Right forelimb (tissue), 1 donor: ENCODE measurements around the gene POMC.
"Not testable (repeated sequence)": the region's sequence is repeated elsewhere in the genome, so short reads cannot be mapped to it uniquely, and the experiment has no call there.

ENCODE experiments used
- DNase-seq: peaks from one replicate; pipeline ENCODE4 v3.0.0-alpha.2; 2018

POMC gene

DNA sequence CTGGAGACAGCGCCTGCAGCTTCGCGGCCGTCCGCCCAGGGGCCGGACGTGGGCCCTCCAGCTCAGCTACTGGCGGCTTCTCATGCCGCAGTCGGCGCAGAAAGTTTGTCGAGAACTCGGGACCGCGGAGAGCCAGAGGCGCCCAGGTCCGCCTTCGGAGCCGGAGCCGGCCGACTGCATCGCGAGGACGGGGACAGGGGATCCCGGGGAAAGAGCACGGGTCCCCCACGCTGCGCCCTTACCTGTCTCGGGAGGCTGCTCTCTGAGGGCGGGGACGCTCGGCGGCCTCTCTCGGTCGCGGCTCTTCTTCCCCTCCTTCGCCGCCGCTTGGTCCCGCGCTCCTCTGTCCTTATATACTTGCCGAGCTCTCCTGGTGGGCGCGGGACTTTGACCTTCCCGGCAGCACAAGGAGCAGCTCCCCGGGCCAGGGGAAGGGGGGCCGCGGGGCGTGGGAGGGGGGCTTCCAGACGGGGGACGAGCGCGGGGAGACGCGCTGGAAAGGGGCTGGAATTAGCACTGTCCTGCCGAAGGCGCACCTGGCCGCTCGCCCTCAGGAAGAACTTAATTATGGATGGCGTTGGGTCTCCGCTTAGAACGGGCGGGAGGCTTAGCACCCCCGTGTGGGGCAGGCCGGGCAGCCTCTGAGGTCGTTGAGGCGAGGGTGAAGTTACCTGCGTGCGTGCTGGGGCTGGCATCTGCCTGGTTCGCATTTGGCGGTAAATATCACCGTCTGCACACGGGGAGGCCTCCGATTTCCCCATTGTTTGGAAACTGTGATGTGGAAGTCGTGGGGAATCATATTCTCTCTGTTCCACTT lies at the start of gene POMC:
Gene POMC, minus strand, starts transcription at position 325 of the 817 bp plus-strand sequence. CDS start 3,808 bp downstream, outside the sequence.
- peak; percentile 55 for DNase-seq

DNA sequence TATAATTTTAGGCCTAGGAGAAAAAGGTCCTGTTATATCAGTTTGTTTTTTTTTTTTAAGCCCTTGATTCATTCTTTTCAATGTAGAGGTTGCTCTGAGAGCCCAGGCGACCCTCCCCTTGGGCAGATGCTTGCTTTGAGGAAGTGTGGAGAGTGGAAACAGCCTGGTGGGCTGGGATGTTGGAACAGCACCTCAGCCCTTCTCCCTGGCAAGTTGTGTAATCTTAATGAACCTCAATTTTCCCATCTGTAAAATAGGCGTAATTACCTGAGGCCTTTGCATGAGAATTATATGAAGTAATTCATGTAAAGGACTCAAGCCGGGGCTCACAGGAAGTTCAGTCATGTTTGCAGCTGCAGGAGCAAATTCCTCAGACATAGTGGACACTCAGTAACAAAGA lies 49.7 kb upstream of the POMC start:
- DNase-seq = no peak

DNA sequence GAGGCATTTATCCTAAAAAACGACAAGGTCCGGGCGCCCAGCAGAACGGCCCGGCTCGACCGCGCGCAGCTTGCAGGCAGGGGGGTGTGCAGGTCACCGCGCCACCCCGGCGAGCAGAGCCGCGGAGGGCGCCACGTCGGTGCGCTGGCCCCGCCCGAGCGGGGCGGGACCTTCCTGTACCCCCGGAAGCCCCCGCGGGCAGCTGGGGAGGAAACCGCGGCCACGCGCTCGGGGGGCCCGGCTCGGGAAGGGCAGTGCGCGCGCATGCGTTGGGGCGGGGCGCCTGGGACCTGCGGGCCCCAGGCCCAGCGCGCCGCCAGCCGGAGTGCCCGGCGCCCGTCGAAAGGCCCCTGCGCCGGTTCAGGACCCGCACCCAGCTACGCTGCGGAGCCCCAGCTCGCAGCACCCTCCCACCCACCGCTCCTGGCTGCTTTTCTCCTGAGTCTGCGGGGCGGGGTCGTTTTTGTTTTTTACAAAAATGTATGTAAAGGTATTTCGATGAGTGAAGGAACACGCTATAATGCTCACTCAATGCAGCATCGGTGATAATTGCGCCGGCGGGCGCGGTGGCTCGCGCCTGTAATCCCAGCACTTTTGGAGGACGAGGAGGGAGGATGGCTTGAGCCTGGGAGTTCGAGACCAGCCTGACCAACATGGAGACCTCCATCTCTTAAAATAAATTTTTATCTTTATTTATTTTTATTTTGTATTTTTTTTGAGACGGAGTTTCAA lies 47.7 kb upstream of the POMC start:
- DNase-seq = peak; percentile 92

DNA sequence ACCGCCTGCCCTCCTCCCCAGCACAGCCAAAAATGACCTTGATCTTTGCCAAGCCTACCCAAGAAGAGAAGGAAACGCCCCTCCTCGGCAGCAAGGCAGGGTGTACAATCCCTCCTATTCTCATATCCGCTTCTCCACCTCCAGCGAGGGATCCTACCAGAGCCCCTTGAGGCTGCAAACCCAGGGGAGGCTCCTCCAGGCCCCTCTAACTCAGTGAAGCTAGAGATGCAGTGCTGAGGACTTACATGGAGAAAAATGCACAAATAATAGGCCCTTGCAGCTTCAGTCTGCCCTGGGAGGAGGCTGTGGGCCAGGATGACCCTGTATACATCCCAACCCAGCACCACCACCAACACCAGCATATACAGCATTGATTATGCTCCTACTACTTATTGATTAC lies 46.9 kb upstream of the POMC start:
- no peak for DNase-seq

DNA sequence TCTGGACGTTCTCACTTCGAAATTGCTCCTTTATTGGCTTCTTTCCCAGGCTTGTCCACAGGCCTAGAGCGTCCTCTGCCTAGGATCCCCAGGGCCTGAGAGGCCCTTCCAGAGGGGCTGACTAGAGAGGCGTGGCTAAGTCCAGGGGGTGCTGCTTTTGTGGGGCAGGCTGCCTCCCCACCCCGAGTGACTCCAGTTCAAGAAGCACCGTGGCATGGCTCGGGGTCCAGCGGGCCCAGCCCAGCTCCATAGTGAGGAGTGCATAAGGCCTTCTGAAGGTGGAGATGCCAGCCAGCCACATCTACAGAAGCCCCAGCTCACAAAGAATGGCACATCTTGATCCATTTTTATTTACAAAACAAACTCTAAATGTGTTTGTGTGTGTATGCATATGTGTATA lies 44.8 kb upstream of the POMC start:
- no peak for DNase-seq

DNA sequence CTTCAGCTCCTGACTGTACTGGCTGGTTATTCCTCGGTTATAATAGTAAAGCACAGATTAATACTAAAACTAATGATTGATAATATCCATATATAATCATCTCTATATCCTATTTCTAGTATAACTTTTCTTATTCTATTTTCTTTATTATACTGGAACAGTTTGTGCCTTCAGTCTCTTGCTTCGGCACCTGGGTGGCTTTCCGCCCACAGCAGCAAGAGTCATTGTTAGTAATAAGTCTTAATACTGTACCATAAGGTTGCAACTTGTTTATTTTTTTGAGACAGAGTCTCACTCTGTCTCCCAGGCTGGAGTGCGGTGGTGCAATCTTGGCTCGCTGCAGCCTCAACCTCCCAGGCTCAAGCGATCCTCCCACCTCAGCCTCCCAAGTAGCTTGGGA lies 42.5 kb upstream of the POMC start:
- not testable (repeated sequence) for DNase-seq

DNA sequence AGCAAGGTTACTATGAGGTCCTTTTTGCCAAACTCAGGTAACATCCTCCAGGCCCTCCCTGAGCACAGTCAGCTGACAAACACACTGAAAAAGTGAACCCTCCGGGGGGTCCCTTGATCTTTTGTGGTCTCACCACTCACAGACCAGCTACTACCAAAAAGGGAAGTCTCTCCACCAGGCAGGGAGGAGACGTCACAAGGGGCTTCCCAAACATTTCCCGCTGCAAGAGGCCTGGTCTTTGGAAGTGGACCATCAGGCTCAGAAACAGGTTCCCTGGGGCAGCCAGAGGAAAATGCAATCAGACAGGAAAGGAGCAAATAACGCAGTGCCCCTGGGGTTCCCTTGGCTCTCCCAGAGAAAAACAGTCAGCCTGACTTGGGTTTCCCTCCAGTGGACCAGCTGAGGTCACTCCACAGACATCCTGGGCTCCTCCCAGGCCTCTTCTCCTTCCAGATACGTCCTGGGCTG lies 38.7 kb upstream of the POMC start:
- DNase-seq = no peak

DNA sequence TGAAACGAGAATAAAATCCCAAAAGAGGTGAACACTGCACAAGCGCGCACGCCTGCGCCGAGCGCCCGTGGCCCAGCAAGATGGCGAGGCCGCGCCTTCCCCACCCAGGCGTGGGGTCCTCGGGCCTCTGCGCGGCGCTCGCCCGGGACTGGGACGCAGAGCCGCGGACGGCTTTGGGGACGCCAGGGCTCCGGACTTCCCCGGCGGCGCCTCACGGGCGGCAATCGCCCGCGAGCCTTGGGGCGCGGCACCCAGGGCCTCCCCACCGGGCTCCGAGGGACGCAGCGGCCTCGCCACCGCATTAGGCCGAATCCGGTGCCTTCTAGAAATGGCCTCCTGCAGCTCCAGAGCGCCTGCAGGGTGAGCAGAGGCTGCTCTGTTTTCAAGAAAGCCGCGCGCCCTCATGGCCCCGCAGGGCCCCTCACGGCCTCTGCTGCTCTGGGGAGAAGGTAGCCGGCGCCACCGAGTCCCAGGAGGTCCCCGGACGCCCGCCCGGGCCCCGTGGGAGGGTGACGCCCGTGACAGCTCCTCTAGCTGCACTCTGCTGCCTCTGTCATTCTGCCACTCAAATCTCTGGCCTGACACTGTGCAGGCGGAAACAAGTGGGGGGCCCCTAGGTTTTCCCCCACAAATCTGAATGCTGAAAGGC lies 35.9 kb upstream of the POMC start:
- peak; percentile 72 for DNase-seq

DNA sequence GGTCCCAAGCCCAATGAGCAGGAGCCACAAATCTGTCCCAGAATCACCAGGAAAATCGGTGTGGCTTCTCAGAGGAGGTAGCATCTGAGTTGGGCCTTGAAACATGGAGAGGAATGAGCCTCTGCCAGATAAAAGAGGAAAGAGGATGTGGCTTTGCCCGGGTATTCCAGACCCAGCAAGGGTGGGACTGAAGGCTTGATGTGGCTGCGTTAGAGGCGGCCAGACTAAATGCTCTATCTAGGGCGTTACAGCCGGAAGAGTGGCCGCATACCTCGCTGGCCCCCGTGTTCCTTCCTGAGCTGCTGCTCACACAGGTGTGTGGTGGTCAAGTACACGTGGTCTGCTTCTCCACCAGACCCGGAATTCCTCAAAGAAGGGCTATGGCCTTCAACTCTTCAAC lies 33.9 kb upstream of the POMC start:
- DNase-seq = no peak

DNA sequence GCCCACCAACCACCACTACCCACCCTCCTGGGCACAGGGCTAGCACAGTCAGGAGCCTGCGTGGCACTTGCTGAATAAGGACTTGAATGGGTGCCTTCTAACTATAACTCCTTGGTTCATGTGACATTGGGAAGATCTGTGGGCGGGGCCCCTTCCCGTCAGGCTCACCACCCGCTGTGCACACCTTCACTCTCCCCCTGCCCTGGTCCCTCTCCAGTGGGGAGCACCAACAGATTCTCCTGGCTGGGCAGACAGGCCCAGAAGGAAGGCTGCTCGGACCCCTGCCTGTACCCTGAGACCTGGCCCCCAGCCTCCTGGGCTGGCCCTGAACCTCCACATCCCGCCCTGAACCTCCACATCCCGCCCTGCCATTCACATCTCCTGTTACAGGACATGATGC lies 33.4 kb upstream of the POMC start:
- no peak for DNase-seq

DNA sequence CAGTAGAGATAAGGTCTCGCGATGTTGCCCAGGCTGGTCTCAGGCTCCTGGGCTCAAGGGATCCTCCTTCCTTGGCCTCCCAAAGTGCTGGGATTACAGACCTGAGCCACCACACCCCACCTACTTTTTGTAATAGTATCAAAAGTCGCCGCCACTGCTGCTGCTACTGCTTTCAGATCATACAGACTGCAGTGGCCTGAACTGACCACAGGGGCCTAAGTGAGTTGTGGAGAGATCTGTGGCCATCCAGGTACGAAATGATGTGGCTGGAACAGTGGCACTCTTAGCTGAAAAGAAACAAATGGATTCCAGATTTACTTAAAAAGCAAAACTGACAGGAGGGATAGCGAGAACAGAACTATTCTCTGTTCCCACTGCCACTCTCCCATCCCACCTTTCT lies 32.9 kb upstream of the POMC start:
- DNase-seq = no peak

DNA sequence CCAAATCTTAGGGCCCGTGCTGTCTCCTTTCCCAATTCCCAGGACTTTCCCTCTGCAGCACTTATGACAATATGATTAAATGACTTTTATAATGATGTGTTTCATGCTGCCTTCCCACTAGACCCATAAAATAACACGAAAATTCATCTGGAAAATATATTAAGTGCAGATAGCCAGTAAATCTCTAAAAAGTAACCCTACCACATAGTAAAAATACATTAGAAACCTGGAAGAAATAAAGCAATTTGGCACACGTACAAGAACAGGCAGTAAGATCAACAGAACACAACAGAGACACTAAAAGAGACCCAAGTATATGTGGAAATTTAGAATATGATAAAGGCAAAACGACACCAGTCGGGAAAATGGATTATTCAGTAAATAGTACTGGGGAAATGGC lies 30.2 kb upstream of the POMC start:
- no peak for DNase-seq

DNA sequence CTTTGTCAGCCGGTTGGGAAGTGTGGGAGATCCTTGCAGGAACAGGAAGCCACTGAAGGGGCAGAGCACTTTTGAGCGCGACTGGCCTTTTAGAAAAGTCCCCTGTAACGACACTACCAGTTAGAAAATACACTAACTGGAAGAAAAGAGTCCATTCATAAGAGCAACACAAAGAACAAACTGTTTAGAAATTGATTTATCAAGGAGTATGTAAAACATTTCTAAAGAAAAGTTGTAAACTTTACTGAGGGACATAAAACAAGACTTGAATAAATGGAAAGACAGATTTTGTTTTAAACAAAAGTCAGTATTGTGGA lies 29.8 kb upstream of the POMC start:
- no peak for DNase-seq

DNA sequence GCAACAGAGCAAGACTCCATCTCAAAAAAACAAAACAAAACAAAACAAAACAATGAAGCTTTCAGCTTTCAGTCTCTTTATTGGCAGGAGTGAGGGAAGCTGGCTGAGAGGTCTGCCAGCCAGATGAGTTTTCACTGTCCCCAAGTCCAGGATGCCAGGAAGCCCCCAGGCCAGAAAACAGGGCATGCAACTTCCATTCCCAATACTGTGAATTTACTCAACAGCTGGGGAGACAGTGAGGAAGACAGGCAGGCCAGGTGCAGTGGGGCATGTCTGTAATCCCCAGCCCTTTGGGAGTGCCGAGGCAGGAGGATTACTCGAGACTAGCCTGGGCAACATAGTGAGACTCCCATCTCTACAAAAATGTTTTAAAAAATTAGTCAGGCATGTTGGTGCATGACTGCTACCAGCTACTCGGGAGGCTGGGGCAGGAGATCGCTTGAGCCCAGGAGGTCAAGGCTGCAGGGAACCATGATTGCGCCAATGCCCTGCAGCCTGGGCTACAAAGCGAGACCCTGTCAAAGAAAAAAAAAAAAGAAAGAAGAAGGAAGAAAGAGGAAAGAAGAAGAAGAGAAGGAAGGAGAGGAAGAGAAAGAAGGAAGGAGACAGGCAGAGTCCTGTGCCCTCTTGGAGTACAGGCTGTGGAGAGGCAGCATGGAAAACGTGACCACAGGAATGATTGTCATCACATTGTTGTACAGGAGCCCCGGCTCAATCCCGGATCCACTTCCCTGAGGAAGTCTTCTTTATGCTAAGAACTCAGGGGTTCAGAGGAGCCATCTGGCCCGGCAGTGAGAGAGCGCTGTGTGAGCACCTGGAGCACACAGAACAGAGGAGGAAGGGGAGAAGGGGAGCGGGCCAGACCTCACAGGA lies 29.2 kb upstream of the POMC start:
- peak; percentile 61 for DNase-seq

DNA sequence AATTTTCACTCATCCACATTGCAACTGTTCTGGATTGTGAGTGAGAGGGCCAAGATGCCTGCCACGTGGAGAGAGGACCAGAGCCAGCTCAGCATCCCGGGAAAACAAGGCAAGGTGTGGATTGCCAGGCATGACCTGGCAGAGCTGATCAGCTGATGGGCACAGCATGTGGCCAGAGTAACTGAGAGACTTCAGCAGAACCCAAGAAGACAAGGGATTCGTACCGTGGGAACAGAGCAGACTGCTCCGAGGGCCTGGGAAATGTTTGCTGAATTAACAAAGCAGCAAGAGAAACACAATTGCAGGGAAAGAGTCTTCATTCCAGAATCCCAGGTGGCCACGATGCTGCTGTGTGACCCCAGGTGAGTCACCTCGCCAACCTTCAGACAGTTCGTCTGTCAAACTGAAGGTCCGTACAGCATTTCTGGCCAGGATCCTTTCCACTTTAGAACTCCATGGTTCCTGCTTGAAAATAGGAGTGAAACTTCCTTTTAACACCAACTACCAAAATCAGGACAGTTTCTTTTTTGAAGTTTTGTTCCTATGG lies 26.3 kb upstream of the POMC start:
- no peak for DNase-seq

DNA sequence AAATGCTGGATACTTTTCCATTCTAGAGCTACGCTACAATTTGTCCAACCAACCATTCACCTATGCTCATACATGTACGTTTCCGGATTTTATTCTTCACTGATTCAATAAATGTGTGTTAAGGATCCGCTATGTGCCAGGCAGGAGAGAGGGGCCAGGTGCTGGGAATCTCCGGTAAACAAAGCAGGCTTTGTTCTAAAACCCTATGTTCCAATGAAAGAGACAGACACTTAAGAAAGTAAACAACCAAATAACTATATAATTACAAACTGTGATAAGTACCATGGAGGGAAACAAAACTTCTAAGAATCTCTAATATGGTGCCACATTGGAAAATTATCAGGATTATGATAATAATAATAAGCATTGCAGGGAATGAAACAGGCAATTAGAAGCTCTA lies 22.2 kb upstream of the POMC start:
- DNase-seq = no peak

DNA sequence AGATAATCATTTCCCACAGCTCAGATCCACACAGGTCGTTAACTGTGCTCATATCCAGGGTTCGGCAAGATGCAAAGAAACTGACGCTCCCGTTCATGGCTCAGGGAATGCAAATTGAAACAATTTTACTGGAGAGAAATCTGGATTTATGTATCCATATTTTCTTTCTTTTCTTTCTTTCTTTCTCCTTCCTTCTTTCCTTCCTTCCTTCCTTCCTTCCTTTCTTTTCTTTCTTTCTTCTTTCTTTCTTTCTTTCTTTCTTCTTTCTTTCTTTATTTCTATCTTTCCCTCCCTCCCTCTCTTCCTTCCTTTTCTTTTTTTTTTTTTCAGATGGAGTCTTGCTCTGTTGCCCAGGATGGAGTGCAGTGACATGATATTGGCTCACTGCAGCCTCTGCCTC lies 20.0 kb upstream of the POMC start:
- no peak for DNase-seq

DNA sequence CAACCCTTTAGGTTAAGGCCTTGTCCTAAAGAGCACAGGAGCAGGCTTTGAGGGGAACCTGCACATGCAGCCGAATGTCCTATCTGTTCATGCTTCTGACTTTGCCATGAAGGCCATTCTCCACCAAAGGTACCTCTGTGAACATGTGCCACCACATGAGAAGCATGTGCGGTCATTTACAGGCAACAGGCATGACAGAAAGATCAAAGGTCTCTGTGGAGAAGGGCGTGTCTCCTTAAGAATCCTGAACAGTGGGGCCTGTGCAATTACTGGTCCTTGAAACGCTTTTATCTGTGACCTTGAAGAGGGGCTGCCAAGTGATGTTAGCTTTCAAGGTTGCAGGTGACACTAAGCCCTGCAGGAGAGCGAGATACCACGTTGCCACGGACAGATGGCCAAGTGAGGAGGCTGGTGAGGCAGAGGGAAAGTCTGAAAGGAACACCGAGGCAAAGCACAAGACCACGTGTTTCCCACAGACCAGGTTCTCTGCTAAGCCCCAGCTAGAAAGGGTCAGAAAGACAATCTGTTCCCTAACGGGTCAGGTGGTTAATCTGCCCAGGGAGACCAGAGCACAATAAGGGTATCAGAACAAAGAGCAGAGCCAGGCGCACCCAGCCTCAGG lies 19.5 kb upstream of the POMC start:
- DNase-seq = no peak

DNA sequence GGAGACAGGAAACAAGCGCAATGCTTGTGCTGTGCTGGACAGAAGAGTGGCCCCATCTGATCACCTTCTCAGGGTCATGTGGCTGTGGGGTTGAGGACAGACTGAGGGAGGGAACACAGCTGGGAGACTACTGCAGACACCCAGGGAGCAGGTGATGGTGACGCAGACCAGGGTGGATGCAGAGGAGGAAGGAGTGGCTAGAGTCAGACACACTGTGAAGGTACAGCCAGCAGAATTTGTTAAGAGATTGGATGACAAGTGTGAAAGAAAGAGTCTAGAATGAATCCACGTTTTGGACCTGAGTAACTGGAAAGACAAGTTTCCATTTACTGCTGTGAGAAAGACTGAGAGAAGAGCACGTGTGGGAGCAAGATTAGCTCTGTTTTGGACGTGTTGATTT lies 15.9 kb upstream of the POMC start:
- no peak for DNase-seq

DNA sequence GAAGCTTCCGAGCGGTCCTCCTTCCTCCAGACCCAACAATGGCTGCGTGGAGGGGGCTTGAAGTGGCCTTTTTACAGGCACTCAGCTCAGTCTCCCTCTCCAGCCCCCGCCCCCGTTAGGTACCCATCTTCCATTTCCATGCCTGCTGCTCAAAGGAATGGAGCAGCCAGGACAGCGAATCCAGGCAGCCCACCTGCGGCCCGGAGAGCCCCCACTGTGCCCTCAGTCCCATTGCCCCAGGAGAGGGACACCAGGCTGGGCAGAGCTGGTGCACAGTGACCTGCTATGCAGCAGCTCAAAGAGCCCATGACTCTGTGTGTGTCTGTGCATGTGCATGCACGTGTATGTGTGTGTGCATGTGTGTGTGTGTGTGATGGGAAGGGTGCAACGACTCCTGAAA lies 10.6 kb upstream of the POMC start:
- no peak for DNase-seq

DNA sequence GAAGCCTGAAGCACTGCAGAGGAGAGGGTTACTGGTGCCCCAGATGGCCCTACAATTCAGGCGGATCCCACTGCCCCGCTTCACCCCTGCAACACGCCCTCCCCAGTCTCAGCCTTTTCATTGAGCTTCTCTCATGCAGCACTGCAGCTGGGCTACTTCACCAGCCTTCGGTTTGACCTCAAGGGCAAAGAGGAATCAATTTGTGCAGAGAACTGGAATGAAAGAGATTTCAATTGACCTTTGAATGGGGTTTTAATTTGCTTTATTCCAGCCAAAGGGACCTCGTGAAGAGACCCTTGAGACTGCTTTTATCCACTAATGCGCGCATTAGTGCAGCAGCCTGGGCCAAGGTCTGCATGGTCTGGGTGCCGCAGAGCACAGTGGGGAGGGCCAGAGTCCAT lies 8.8 kb upstream of the POMC start:
- DNase-seq = no peak

DNA sequence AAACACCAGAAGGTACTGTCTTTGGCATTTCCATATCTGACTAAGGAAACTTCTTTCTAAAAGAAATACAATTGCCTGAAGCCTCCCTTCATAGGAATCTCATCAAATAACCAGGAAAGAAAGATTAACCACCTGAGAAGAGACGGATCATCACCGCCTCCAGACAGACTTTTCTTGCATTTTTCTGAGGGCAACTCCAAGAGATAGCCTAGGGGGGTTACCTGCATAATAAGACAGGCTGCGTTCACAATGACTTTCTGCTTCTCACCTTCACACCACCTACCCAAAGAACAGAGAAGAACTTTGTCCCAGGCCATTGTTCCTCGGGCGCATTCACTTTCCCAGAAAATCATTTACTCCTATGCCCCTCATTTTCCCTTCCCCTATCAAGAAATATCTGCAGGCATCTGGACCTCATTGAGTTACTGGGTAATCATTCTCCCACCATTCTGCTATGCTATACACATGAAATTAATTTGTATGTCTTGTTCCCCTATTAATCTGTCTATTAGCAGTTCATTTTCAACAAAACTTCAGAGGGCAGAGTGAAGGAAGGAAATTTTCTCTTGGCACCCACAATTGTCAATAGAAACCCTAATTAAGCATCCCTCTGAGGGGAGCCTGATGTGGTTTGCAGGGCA lies 8.3 kb upstream of the POMC start:
- no peak for DNase-seq
